Peyer's patch (tissue), 4 donors: ENCODE results near the gene SPAG9. TPM values are rescaled to one million over a fixed set of nuclear protein-coding genes. Genes with fewer than 3 reads are reported as not detected.
"Not testable (repeated sequence)": the region's sequence is repeated elsewhere in the genome, so short reads cannot be mapped to it uniquely, and the experiment has no call there.

Experiments
- DNase-seq, 3 donors: peaks; one replicate each; pipeline ENCODE4 v3.0.0-alpha.2; 2017 to 2019
- H3K27ac ChIP-seq, 4 donors: fragments of 200-600 bp; sonication (generic); one replicate each; pipeline ENCODE4 v1.5.1; 2016 to 2019
- H3K27me3 ChIP-seq, 2 donors: fragments of 200-600 bp; sonication (generic); one replicate each; pipeline ENCODE4 v1.5.1; 2019
- H3K36me3 ChIP-seq, 3 donors: fragments of 200-600 bp; sonication (generic); one replicate each; pipeline ENCODE4 v1.5.1; 2016 to 2019
- H3K4me1 ChIP-seq, 4 donors: fragments of 200-600 bp; sonication (generic); one replicate each; pipeline ENCODE4 v1.5.1; 2016 to 2019
- H3K4me3 ChIP-seq, 4 donors: fragments of 200-600 bp; sonication (generic); 1 replicate in 3 of 4; 2 replicates in 1 of 4; pipeline ENCODE4 v1.5.1; 2016 to 2019; ENCODE audit warnings: mild to moderate bottlenecking in 1 of 4
- H3K9me3 ChIP-seq, 4 donors: fragments of 200-600 bp; sonication (generic); one replicate each; pipeline ENCODE4 v1.5.1; 2016 to 2019; ENCODE audit warnings: mild to moderate bottlenecking in 1 of 4
- CTCF ChIP-seq, 6 experiments: fragments of 450-650 bp in 4 of 6; fragments of 200-600 bp in 2 of 6; sonication (generic) in 1 of 6; IDR thresholded peaks; one replicate each; pipeline ENCODE4 v1.5.1; 2017 to 2019; ENCODE audit warnings: antibody characterized with exemption in 6 of 6, mild to moderate bottlenecking in 3 of 6, moderate library complexity in 1 of 6
- POLR2A ChIP-seq, 2 donors: fragments of 450-650 bp; IDR thresholded peaks; one replicate each; pipeline ENCODE4 v1.5.1; 2017; ENCODE audit warnings: antibody characterized with exemption in 2 of 2, mild to moderate bottlenecking in 2 of 2, moderate library complexity in 2 of 2
- total RNA-seq, 4 donors: library from RNA; depleted of rRNA; stranded (reverse); fragments of >200 nt; gene quantifications; one replicate each; pipeline ENCODE4 v1.1.0, GENCODE V29; 2016

Gene SPAG9
- total RNA-seq, 4 donors from 2014 or later, result 104 to 149 (median 132) TPM

- H3K4me1 ChIP-seq, result peaks cover 0 to 12% (median 0%) of the 10 kb centered on the region in 4 donors
- no peak overlapping the region for H3K27ac ChIP-seq
- H3K36me3 ChIP-seq, result no peaks in the 10 kb centered on the region
Measured at GRCh38 chr17:51088287-51088686, 32.4 kb downstream of the SPAG9 start.

GRCh38 chr17:51087072-51087757 lies 33.5 kb downstream of the SPAG9 start:
- no peaks in the 10 kb centered on the region for H3K36me3 ChIP-seq
- no peak overlapping the region for H3K4me3 ChIP-seq
- no peaks in the 10 kb centered on the region for H3K27me3 ChIP-seq
- DNase-seq, result no peak
- H3K27ac ChIP-seq, result no peak overlapping the region
- no peaks in the 10 kb centered on the region for H3K9me3 ChIP-seq
- H3K4me1 ChIP-seq, result peaks cover 0 to 12% (median 0%) of the 10 kb centered on the region in 4 donors
- TF ChIP-seq CTCF (IDR thresholded peaks at IDR 0.05) (no peak), POLR2A (IDR thresholded peaks at IDR 0.05) (no peak)

More at GRCh38 chr17:51088287-51088686, 32.4 kb downstream of the SPAG9 start:
- no peak for DNase-seq
- TF ChIP-seq CTCF (IDR thresholded peaks at IDR 0.05), result no peak
- no peak for TF ChIP-seq POLR2A (IDR thresholded peaks at IDR 0.05)
- no peaks in the 10 kb centered on the region for H3K27me3 ChIP-seq
- H3K9me3 ChIP-seq, result no peaks in the 10 kb centered on the region
- H3K4me3 ChIP-seq, result no peak overlapping the region

- Histone ChIP-seq H3K36me3 (no peaks in the 10 kb centered on the region), H3K4me3 (no peak overlapping the region), H3K9me3 (no peaks in the 10 kb centered on the region), H3K27me3 (no peaks in the 10 kb centered on the region), H3K27ac (no peak overlapping the region), H3K4me1 (no peaks in the 10 kb centered on the region)
- TF ChIP-seq CTCF (IDR thresholded peaks at IDR 0.05) (no peak), POLR2A (IDR thresholded peaks at IDR 0.05) (no peak)
- no peak for DNase-seq
Measured at GRCh38 chr17:51085150-51085805, 35.4 kb downstream of the SPAG9 start.

GRCh38 chr17:51083981-51084380 lies 36.7 kb downstream of the SPAG9 start:
- H3K4me1 ChIP-seq, result no peaks in the 10 kb centered on the region

GRCh38 chr17:51083364-51083763 lies 37.3 kb downstream of the SPAG9 start:
- not testable (repeated sequence) for H3K4me1 ChIP-seq, H3K4me3 ChIP-seq, H3K27me3 ChIP-seq, H3K9me3 ChIP-seq, DNase-seq, H3K27ac ChIP-seq
- H3K36me3 ChIP-seq, result peaks cover 0 to 12% (median 0%) of the 10 kb centered on the region in 3 donors

More at GRCh38 chr17:51083981-51084380, 36.7 kb downstream of the SPAG9 start:
- H3K4me3 ChIP-seq, result no peak overlapping the region
- H3K9me3 ChIP-seq, result no peaks in the 10 kb centered on the region
- no peak overlapping the region for H3K27ac ChIP-seq
- DNase-seq, result no peak
- H3K36me3 ChIP-seq, result peaks cover 0 to 6% (median 0%) of the 10 kb centered on the region in 3 donors
- TF ChIP-seq CTCF (IDR thresholded peaks at IDR 0.05) (no peak), POLR2A (IDR thresholded peaks at IDR 0.05) (no peak)
- no peaks in the 10 kb centered on the region for H3K27me3 ChIP-seq

- Histone ChIP-seq H3K4me3 (no peak overlapping the region), H3K27ac (no peak overlapping the region), H3K9me3 (no peaks in the 10 kb centered on the region), H3K27me3 (no peaks in the 10 kb centered on the region), H3K4me1 (no peaks in the 10 kb centered on the region), H3K36me3 (peaks cover 0 to 28% (median 0%) of the 10 kb centered on the region in 3 donors)
- DNase-seq, result no peak
- no peak for TF ChIP-seq CTCF (IDR thresholded peaks at IDR 0.05)
- no peak for TF ChIP-seq POLR2A (IDR thresholded peaks at IDR 0.05)
Measured at GRCh38 chr17:51079049-51079448, 41.6 kb downstream of the SPAG9 start.
